SH-SY5Y (cell line): ENCODE results near the gene EWSR1.

ENCODE experiments used
- GATA2 ChIP-seq: IDR thresholded peaks from 2 replicates; pipeline ENCODE4 v1.6.1; 2011; ENCODE audit warnings: mild to moderate bottlenecking, low read depth, low read length
- GATA3 ChIP-seq: IDR thresholded peaks from 2 replicates; pipeline ENCODE4 v1.6.1; 2011; ENCODE audit warnings: low read depth, mild to moderate bottlenecking, low read length, moderate library complexity

GRCh38 chr22:29307596-29308147 lies 39.6 kb downstream of the EWSR1 start:
- no peak for TF ChIP-seq GATA2
- no peak for TF ChIP-seq GATA3
